Skeletal muscle cell (primary cell): ENCODE measurements around the gene NUDC.
"Not testable (repeated sequence)": the region's sequence is repeated elsewhere in the genome, so short reads cannot be mapped to it uniquely, and the experiment has no call there.

Experiments used
- DNase-seq: peaks from one replicate; pipeline ENCODE4 v3.0.0-alpha.2; 2010; ENCODE audit warnings: low read depth
- H3K4me3 ChIP-seq: 2 replicates; pipeline ENCODE4 v1.5.1; 2011; ENCODE audit warnings: low read depth, mild to moderate bottlenecking, control low read depth, low read length, moderate library complexity

The NUDC gene

DNA sequence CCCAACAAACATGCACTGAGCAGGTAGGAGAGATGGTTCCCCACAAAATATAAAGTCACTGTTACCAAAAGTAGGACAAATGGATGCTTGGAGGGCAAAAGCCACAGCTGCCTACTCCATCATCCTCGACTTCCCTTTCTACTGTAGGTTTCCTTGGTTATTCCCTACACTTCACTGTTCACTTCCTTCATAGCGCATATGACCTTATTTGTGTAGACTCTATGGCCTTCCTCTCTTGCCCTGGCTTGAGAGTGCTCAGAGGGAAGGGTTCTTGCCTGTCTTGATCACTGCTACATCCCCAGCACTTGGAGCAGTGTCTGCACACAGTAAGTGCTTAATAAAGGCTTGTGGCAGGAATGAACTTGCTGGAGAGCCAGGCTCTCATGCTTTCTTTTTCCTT lies 57.4 kb downstream of the NUDC start:
- DNase-seq: no peak
- no peak overlapping the region for H3K4me3 ChIP-seq

GRCh38 chr1:26981146-26981846 lies 59.8 kb downstream of the NUDC start:
- H3K4me3 ChIP-seq: no peak overlapping the region
- no peak for DNase-seq

GRCh38 chr1:26983863-26984262 lies 62.3 kb downstream of the NUDC start:
- H3K4me3 ChIP-seq: no peak overlapping the region
- no peak for DNase-seq

GRCh38 chr1:26984291-26984690 lies 62.7 kb downstream of the NUDC start:
- no peak overlapping the region for H3K4me3 ChIP-seq
- no peak for DNase-seq

DNA sequence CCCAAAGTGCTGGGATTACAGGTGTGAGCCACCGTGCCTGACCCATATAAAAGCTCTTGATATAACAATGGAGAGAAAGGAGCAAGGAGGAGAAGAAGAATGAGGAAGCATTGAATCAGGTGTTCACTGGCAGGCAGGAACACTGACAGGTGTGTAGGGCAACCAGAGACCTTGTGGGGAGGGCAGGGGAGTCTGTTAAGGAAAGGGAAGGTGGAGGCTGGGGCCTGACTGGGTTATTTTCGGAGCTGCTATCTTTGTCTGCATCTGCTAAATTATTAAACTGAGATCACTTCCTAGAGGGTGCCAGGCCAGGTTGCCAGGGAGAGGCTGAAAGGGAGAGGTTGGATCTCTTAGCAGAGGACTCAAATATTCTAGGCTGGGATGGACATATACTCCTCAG lies 65.1 kb downstream of the NUDC start:
- no peak overlapping the region for H3K4me3 ChIP-seq
- no peak for DNase-seq

DNA sequence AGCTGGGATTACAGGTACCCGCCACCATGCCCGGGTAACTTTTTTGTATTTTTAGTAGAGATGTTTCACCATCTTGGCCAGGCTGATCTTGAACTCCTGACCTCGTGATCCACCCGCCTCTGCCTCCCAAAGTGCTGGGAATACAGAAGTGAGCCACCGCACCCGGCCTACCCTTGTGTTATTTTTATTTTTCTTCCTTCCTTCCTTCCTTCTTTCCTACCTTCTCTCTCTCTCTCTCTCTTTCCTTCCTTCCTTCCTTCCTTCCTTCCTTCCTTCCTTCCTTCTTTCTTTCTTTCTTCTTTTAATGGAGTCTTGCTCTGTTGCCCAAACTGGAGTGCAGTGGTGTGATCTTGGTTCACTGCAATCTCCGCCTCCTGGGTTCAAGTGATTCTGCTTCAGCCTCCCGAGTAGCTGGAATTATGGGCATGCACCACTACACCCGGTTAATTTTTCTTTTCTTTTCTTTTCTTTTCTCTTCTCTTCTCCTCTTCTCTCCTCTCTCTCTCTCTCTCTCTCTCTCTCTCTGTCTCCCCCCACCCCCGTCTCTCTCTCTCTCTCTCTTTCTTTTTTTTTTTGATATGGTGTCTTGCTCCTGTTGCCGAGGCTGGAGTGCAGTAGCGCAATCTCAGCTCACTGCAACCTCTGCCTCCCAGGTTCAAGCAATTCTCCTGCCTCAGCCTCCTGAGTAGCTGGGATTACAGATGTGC lies 68.0 kb downstream of the NUDC start:
- not testable (repeated sequence) for DNase-seq, H3K4me3 ChIP-seq

DNA sequence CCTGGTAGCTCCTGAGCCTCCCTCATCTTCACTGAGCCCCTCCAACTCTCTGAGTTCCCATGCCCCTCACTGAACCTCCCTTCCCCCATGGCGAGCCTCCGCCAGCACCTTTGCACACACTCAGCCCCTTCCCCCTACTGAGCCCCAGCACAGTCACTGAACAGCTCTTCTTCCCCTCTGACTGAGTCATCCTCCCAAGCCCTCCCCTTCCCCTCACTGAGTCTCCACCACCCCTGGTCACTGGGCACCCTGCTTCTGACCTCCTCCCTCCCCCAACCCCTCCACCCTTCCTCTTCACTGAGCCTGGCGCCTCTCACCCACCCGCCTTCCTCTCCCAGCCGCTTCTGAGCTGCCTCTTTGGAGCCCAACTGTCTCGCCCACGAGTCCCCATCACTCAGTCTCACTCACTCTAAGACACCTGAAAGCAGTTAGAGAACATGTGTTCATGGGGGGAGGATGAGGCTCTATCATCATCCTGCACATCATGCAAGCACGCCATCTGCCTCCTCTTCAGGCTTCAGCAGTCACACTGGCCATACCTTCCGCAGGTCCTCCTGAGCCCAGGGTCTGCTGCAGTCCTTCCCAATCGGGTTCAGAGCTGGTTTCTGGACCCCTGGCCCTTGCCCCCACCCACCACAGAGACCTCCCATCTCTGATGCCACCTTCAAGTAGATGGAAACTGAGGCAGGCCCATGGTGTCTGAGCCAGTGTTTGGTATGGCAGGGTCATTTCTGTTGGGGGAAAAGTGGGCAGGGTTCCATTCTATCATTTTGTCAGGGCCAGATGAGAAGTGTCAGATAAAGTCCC lies 70.0 kb downstream of the NUDC start:
- peak; percentile 56 for DNase-seq
- no peak overlapping the region for H3K4me3 ChIP-seq

GRCh38 chr1:26993237-26994019 lies 71.9 kb downstream of the NUDC start, which contains the start of gene TRNP1:
TRNP1 (plus strand) TSS chr1:26993692; CDS start chr1:26993787, 95 bp downstream.
- peak; percentile 45 for DNase-seq
- peak within 1 kb of the TSS; percentile 81 for H3K4me3 ChIP-seq

GRCh38 chr1:26994020-26994786 lies 72.7 kb downstream of the NUDC start:
- DNase-seq: no peak
- peak overlapping the region; percentile 81 for H3K4me3 ChIP-seq

- no peak for DNase-seq
- H3K4me3 ChIP-seq: peak overlapping the region; percentile 81
These were observed 73.4 kb downstream of the NUDC start for GRCh38 chr1:26994787-26995517.

GRCh38 chr1:26996024-26996423 lies 74.5 kb downstream of the NUDC start:
- peak overlapping the region; percentile 81 for H3K4me3 ChIP-seq

More at GRCh38 chr1:26996024-26996423, 74.5 kb downstream of the NUDC start:
- DNase-seq: no peak
